Keratinocyte (primary cell): ENCODE measurements around the gene CPLX3. TPM values are rescaled to one million over a fixed set of nuclear protein-coding genes. Genes with fewer than 3 reads are reported as not detected.
A peak's percentile ranks its signal among the peaks of the same experiment; 100 is the strongest.

Source experiments
- DNase-seq: peaks from one replicate; pipeline ENCODE4 v3.0.0-alpha.2; 2011; ENCODE audit warnings: low read depth, missing footprints, low spot score
- FAIRE-seq: peaks from 2 replicates; lab custom pipeline; 2011; peaks lifted over from hg19 to GRCh38; lab: Jason Lieb, UNC
- H2AFZ ChIP-seq: 2 replicates; pipeline ENCODE4 v1.6.0; 2012; ENCODE audit warnings: low read length, control low read depth, inconsistent platforms; ENCODE audit not compliant: control insufficient read depth
- H3K27ac ChIP-seq: 2 replicates; pipeline ENCODE4 v1.5.1; 2011; ENCODE audit warnings: low read length; ENCODE audit not compliant: control insufficient read depth, insufficient read depth
- H3K27me3 ChIP-seq: 3 replicates; pipeline ENCODE4 v1.6.0; 2011; ENCODE audit warnings: low read length; ENCODE audit not compliant: control insufficient read depth, insufficient read depth; ENCODE audit errors: extremely low read depth
- H3K36me3 ChIP-seq, 2 experiments: 2 replicates in 1 of 2; 3 replicates in 1 of 2; pipeline ENCODE4 v1.5.1; 2011; ENCODE audit warnings: low read length in 2 of 2, mild to moderate bottlenecking in 1 of 2; ENCODE audit not compliant: control insufficient read depth in 2 of 2, insufficient read depth in 2 of 2; ENCODE audit errors: extremely low read depth in 1 of 2
- H3K4me1 ChIP-seq: 3 replicates; pipeline ENCODE4 v1.5.1; 2011; ENCODE audit warnings: low read length; ENCODE audit not compliant: control insufficient read depth, insufficient read depth; ENCODE audit errors: extremely low read depth
- H3K4me2 ChIP-seq: 3 replicates; pipeline ENCODE4 v1.6.0; 2011; ENCODE audit warnings: low read depth, low read length; ENCODE audit not compliant: control insufficient read depth, insufficient read depth; ENCODE audit errors: extremely low read depth
- H3K4me3 ChIP-seq, 3 experiments: fragments of 200-600 bp in 1 of 3; sonication (generic) in 1 of 3; 2 replicates in 2 of 3; 3 replicates in 1 of 3; pipeline ENCODE4 v1.5.1; 2011 to 2016; ENCODE audit warnings: low read length in 3 of 3, mild to moderate bottlenecking in 3 of 3, control low read depth in 2 of 3, inconsistent platforms in 1 of 3, low read depth in 1 of 3, mixed read lengths in 1 of 3, mixed run types in 1 of 3, moderate library complexity in 1 of 3; ENCODE audit not compliant: control insufficient read depth in 2 of 3, insufficient read depth in 2 of 3; ENCODE audit errors: extremely low read depth in 1 of 3
- H3K79me2 ChIP-seq: 2 replicates; pipeline ENCODE4 v1.6.0; 2012; ENCODE audit warnings: low read length; ENCODE audit not compliant: control insufficient read depth, insufficient read depth
- H3K9ac ChIP-seq: 3 replicates; pipeline ENCODE4 v1.6.0; 2011; ENCODE audit warnings: low read length; ENCODE audit not compliant: control insufficient read depth, insufficient read depth; ENCODE audit errors: extremely low read depth
- H3K9me1 ChIP-seq: 3 replicates; pipeline ENCODE4 v1.6.0; 2011; ENCODE audit warnings: low read length; ENCODE audit not compliant: control insufficient read depth, insufficient read depth; ENCODE audit errors: extremely low read depth
- H3K9me3 ChIP-seq: 2 replicates; pipeline ENCODE4 v1.5.1; 2012; ENCODE audit warnings: low read depth, low read length; ENCODE audit not compliant: control insufficient read depth
- H4K20me1 ChIP-seq: 3 replicates; pipeline ENCODE4 v1.6.0; 2011; ENCODE audit warnings: low read length; ENCODE audit not compliant: control insufficient read depth, insufficient read depth; ENCODE audit errors: extremely low read depth
- EZH2 ChIP-seq: IDR thresholded peaks from one replicate; pipeline ENCODE4 v1.6.1; 2012; ENCODE audit warnings: inconsistent platforms, mild to moderate bottlenecking, low read length, moderate library complexity
- dilution Hi-C: fragments of 300-500 bp; cut with MboI; formaldehyde crosslinking; loops from one replicate; pipeline ENCODE4 v1.7.0; 2020; ENCODE audit warnings: low sequenced_read_pairs; ENCODE audit not compliant: extremely low pct_ligation_motif_present
- polyA plus RNA-seq, 5 experiments: library from polyadenylated mRNA; depleted of rRNA in 3 of 5; stranded (reverse) in 3 of 5; stranded (forward) in 1 of 5; unstranded in 1 of 5; fragments of >200 nt; gene quantifications; 1 replicate in 1 of 5; 2 replicates in 3 of 5; 3 replicates in 1 of 5; pipeline versions ENCODE4 v1.2.1 to v1.2.3, GENCODE V29; 2011 to 2012; ENCODE audit warnings: missing spikeins in 2 of 5, low read depth in 1 of 5, low replicate concordance in 1 of 5
- TF ChIP-seq, protein P1 (sequence below), 3 experiments: IDR thresholded peaks in 1 of 3; conservative IDR thresholded peaks in 1 of 3; optimal IDR thresholded peaks in 1 of 3; 2 replicates in 2 of 3; 3 replicates in 1 of 3; pipeline versions ENCODE3 to v1.5.1; 2011; ENCODE audit warnings: low read length in 3 of 3, mild to moderate bottlenecking in 3 of 3, moderate library complexity in 2 of 3, control low read depth in 1 of 3, inconsistent platforms in 1 of 3; ENCODE audit not compliant: insufficient read depth in 2 of 3; ENCODE audit errors: extremely low read depth in 1 of 3

Gene CPLX3
- polyA plus RNA-seq, 1 donor (not counting 4 experiments of a cell fraction or from before 2014, with no cell fraction given): not detected

GRCh38 chr15:74793135-74794028, 33.0 kb upstream of the CPLX3 start:
- Histone ChIP-seq H4K20me1 (peaks cover 29% of the 10 kb centered on the region), H3K4me1 (peaks cover 44% of the 10 kb centered on the region), H3K4me3 (no peak overlapping the region), H3K9me3 (no peaks in the 10 kb centered on the region), H3K9ac (no peak overlapping the region), H3K79me2 (peaks cover 79% of the 10 kb centered on the region), H3K4me2 (no peak overlapping the region), H2AFZ (no peak overlapping the region), H3K27ac (no peak overlapping the region), H3K9me1 (peaks cover 15% of the 10 kb centered on the region), H3K36me3 (peaks cover 0 to 11% of the 10 kb centered on the region in 2 experiments), H3K27me3 (no peaks in the 10 kb centered on the region)
- FAIRE-seq: no peak
- dilution Hi-C loops: no loop called here
- DNase-seq: no peak
- TF ChIP-seq, protein P1, sequence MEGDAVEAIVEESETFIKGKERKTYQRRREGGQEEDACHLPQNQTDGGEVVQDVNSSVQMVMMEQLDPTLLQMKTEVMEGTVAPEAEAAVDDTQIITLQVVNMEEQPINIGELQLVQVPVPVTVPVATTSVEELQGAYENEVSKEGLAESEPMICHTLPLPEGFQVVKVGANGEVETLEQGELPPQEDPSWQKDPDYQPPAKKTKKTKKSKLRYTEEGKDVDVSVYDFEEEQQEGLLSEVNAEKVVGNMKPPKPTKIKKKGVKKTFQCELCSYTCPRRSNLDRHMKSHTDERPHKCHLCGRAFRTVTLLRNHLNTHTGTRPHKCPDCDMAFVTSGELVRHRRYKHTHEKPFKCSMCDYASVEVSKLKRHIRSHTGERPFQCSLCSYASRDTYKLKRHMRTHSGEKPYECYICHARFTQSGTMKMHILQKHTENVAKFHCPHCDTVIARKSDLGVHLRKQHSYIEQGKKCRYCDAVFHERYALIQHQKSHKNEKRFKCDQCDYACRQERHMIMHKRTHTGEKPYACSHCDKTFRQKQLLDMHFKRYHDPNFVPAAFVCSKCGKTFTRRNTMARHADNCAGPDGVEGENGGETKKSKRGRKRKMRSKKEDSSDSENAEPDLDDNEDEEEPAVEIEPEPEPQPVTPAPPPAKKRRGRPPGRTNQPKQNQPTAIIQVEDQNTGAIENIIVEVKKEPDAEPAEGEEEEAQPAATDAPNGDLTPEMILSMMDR (optimal IDR thresholded peaks at IDR 0.05 in 1 of 3, IDR thresholded peaks at IDR 0.05 in 1 of 3, conservative IDR thresholded peaks at IDR 0.05 in 1 of 3; ENCODE audit: extremely low read depth in 1 of 3, insufficient read depth in 2 of 3, low read length in 3 of 3): peak in 2 of 3 experiments; percentile 62
- no peak for TF ChIP-seq EZH2

- Histone ChIP-seq H3K4me1 (peaks cover 39% of the 10 kb centered on the region), H3K79me2 (peaks cover 71% of the 10 kb centered on the region), H3K36me3 (peaks cover 4 to 15% of the 10 kb centered on the region in 2 experiments), H3K9ac (peak overlapping the region; percentile 35), H3K4me3 (no peak overlapping the region), H3K27me3 (no peaks in the 10 kb centered on the region), H4K20me1 (peaks cover 23% of the 10 kb centered on the region), H3K4me2 (no peak overlapping the region), H3K27ac (peak overlapping the region; percentile 61), H2AFZ (no peak overlapping the region), H3K9me3 (no peaks in the 10 kb centered on the region), H3K9me1 (peaks cover 9% of the 10 kb centered on the region)
- no peak for DNase-seq
- FAIRE-seq: peak; percentile 84
- dilution Hi-C loops: no loop called here
- TF ChIP-seq EZH2: no peak
- TF ChIP-seq, protein P1 (optimal IDR thresholded peaks at IDR 0.05 in 1 of 3, IDR thresholded peaks at IDR 0.05 in 1 of 3, conservative IDR thresholded peaks at IDR 0.05 in 1 of 3; ENCODE audit: extremely low read depth in 1 of 3, insufficient read depth in 2 of 3, low read length in 3 of 3): no peak
Observed at GRCh38 chr15:74794248-74794969, 32.0 kb upstream of the CPLX3 start.
